HepG2 (cell line): ENCODE data around the gene AGAP3. TPM values are rescaled to one million over a fixed set of nuclear protein-coding genes. Genes with fewer than 3 reads are reported as not detected.

ENCODE experiments used
- BATF2 ChIP-seq: sonication (generic); formaldehyde crosslinking; IDR thresholded peaks from 2 replicates; pipeline ENCODE4 v1.8.0; 2022; ENCODE audit warnings: mild to moderate bottlenecking, missing genetic modification reagents, moderate library complexity
- BRCA1 ChIP-seq: sonication (generic); formaldehyde crosslinking; IDR thresholded peaks from 2 replicates; pipeline ENCODE4 v1.4.0; 2020; ENCODE audit warnings: missing genetic modification reagents
- CEBPB ChIP-seq: IDR thresholded peaks from 2 replicates; pipeline ENCODE4 v1.6.1; 2011; ENCODE audit warnings: low read depth, low read length, improper control_type of control experiment, borderline replicate concordance
- ELF3 ChIP-seq: IDR thresholded peaks from 2 replicates; pipeline ENCODE4 v1.6.1; 2016; ENCODE audit warnings: missing genetic modification reagents, missing compliant biosample characterization
- IKZF1 ChIP-seq: fragments of 450-650 bp; IDR thresholded peaks from 2 replicates; pipeline ENCODE4 v1.7.1; 2016
- NBN ChIP-seq: fragments of 450-650 bp; conservative IDR thresholded peaks from 2 replicates; pipeline ENCODE4 v1.6.1; 2017
- NFIC ChIP-seq: IDR thresholded peaks from 2 replicates; pipeline ENCODE4 v1.6.1; 2012; ENCODE audit warnings: mild to moderate bottlenecking, low read length, inconsistent platforms
- TERF1 ChIP-seq: sonication (generic); formaldehyde crosslinking; IDR thresholded peaks from 2 replicates; pipeline ENCODE4 v1.8.0; 2022; ENCODE audit warnings: mild to moderate bottlenecking, missing genetic modification reagents, moderate library complexity
- TFDP2 ChIP-seq: sonication (generic); formaldehyde crosslinking; IDR thresholded peaks from 2 replicates; pipeline ENCODE4 v1.4.0; 2020; ENCODE audit warnings: missing genetic modification reagents
- XRCC5 ChIP-seq: fragments of 200-400 bp; formaldehyde crosslinking; optimal IDR thresholded peaks from 2 replicates; pipeline ENCODE3; 2017; ENCODE audit warnings: mild to moderate bottlenecking, low read length
- ZNF3 ChIP-seq: IDR thresholded peaks from 2 replicates; pipeline ENCODE4 v1.7.0; 2017; ENCODE audit warnings: inconsistent platforms
- ZNF335 ChIP-seq: sonication (generic); formaldehyde crosslinking; IDR thresholded peaks from 2 replicates; pipeline ENCODE4 v1.4.0; 2020; ENCODE audit warnings: missing genetic modification reagents
- ZNF337 ChIP-seq: sonication (generic); formaldehyde crosslinking; IDR thresholded peaks from 2 replicates; pipeline ENCODE4 v1.5.1; 2020; ENCODE audit warnings: missing genetic modification reagents, low read depth, mild to moderate bottlenecking, borderline replicate concordance
- ZNF710 ChIP-seq: sonication (generic); formaldehyde crosslinking; IDR thresholded peaks from 2 replicates; pipeline ENCODE4 v1.5.0; 2020; ENCODE audit warnings: mild to moderate bottlenecking, missing genetic modification reagents, borderline replicate concordance
- ZNF720 ChIP-seq: sonication (generic); formaldehyde crosslinking; IDR thresholded peaks from 2 replicates; pipeline ENCODE4 v1.4.0; 2020; ENCODE audit warnings: missing genetic modification reagents
- ZNF75D ChIP-seq: sonication (generic); formaldehyde crosslinking; IDR thresholded peaks from 2 replicates; pipeline ENCODE4 v1.8.1; 2023; ENCODE audit warnings: missing genetic modification reagents, mild to moderate bottlenecking, borderline replicate concordance
- polyA plus RNA-seq, 8 experiments: library from polyadenylated mRNA; depleted of rRNA in 3 of 8; stranded (reverse) in 7 of 8; unstranded in 1 of 8; fragments of >200 nt; fragmentation: Illumina TruSeq in 4 of 8; extraction: Trizol in 4 of 8; gene quantifications; 2 replicates each; pipeline versions ENCODE4 v1.2.1 to v1.2.3, GENCODE V29; 2011 to 2016; ENCODE audit warnings: low read depth in 4 of 8, missing spikeins in 1 of 8, mixed read lengths in 1 of 8; ENCODE audit not compliant: insufficient read depth in 1 of 8
- total RNA-seq, 5 experiments: library from RNA; depleted of rRNA; stranded (reverse); fragments of >200 nt; fragmentation: Illumina TruSeq; extraction: Trizol; gene quantifications; 2 replicates each; pipeline ENCODE4 v1.2.3, GENCODE V29; 2016; ENCODE audit warnings: low read depth in 1 of 5
- TF ChIP-seq, protein P1 (sequence below): sonication (generic); formaldehyde crosslinking; IDR thresholded peaks from 2 replicates; pipeline ENCODE4 v1.8.0; 2022; ENCODE audit warnings: missing genetic modification reagents, mild to moderate bottlenecking, borderline replicate concordance
- TF ChIP-seq, protein P2 (sequence below): IDR thresholded peaks from 2 replicates; pipeline ENCODE4 v1.6.1; 2016; ENCODE audit warnings: low read depth, control low read depth
- TF ChIP-seq, protein P3 (sequence below), 2 experiments: IDR thresholded peaks; 2 replicates each; pipeline ENCODE4 v1.6.1; 2011 to 2012; ENCODE audit warnings: low read length in 2 of 2, borderline replicate concordance in 1 of 2, low read depth in 1 of 2, mild to moderate bottlenecking in 1 of 2, moderate library complexity in 1 of 2

The AGAP3 gene
- total and polyA plus RNA-seq, 2 of the 13 experiments (the other 11 are each of a cell fraction or from before 2014, with no cell fraction given) = 31.3 to 61.4 TPM

GRCh38 chr7:151058781-151059366 lies 27.4 kb upstream of the AGAP3 start (continued):
- TF ChIP-seq IKZF1 = no peak
- TF ChIP-seq ZNF3 (CRISPR knock-in tag) = no peak
- no peak for TF ChIP-seq BRCA1
- no peak for TF ChIP-seq ZNF720 (CRISPR knock-in tag)
- TF ChIP-seq ZNF337 (CRISPR knock-in tag) = no peak
- no peak for TF ChIP-seq ZNF335
- TF ChIP-seq TFDP2 (CRISPR knock-in tag) = no peak
- TF ChIP-seq, protein P1, sequence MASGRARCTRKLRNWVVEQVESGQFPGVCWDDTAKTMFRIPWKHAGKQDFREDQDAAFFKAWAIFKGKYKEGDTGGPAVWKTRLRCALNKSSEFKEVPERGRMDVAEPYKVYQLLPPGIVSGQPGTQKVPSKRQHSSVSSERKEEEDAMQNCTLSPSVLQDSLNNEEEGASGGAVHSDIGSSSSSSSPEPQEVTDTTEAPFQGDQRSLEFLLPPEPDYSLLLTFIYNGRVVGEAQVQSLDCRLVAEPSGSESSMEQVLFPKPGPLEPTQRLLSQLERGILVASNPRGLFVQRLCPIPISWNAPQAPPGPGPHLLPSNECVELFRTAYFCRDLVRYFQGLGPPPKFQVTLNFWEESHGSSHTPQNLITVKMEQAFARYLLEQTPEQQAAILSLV (CRISPR knock-in tag) = no peak
- no peak for TF ChIP-seq ELF3
- no peak for TF ChIP-seq TERF1 (CRISPR knock-in tag)
- TF ChIP-seq ZNF710 = no peak
- TF ChIP-seq NBN = no peak
- TF ChIP-seq, protein P2, sequence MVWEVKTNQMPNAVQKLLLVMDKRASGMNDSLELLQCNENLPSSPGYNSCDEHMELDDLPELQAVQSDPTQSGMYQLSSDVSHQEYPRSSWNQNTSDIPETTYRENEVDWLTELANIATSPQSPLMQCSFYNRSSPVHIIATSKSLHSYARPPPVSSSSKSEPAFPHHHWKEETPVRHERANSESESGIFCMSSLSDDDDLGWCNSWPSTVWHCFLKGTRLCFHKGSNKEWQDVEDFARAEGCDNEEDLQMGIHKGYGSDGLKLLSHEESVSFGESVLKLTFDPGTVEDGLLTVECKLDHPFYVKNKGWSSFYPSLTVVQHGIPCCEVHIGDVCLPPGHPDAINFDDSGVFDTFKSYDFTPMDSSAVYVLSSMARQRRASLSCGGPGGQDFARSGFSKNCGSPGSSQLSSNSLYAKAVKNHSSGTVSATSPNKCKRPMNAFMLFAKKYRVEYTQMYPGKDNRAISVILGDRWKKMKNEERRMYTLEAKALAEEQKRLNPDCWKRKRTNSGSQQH (CRISPR knock-in tag) = no peak
- no peak for TF ChIP-seq BATF2
- no peak for TF ChIP-seq NFIC
- no peak for TF ChIP-seq XRCC5
- TF ChIP-seq, protein P3, sequence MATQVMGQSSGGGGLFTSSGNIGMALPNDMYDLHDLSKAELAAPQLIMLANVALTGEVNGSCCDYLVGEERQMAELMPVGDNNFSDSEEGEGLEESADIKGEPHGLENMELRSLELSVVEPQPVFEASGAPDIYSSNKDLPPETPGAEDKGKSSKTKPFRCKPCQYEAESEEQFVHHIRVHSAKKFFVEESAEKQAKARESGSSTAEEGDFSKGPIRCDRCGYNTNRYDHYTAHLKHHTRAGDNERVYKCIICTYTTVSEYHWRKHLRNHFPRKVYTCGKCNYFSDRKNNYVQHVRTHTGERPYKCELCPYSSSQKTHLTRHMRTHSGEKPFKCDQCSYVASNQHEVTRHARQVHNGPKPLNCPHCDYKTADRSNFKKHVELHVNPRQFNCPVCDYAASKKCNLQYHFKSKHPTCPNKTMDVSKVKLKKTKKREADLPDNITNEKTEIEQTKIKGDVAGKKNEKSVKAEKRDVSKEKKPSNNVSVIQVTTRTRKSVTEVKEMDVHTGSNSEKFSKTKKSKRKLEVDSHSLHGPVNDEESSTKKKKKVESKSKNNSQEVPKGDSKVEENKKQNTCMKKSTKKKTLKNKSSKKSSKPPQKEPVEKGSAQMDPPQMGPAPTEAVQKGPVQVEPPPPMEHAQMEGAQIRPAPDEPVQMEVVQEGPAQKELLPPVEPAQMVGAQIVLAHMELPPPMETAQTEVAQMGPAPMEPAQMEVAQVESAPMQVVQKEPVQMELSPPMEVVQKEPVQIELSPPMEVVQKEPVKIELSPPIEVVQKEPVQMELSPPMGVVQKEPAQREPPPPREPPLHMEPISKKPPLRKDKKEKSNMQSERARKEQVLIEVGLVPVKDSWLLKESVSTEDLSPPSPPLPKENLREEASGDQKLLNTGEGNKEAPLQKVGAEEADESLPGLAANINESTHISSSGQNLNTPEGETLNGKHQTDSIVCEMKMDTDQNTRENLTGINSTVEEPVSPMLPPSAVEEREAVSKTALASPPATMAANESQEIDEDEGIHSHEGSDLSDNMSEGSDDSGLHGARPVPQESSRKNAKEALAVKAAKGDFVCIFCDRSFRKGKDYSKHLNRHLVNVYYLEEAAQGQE (IDR thresholded peaks at IDR 0.05; ENCODE audit: borderline replicate concordance in 1 of 2, low read depth in 1 of 2, low read length in 2 of 2) = no peak
- TF ChIP-seq ZNF75D (CRISPR knock-in tag) = no peak
- no peak for TF ChIP-seq CEBPB
